HEK293 (cell line): ENCODE data around the gene FGFBP3.

Source experiments
- CTCF ChIP-seq: fragments of 450-650 bp; formaldehyde crosslinking; IDR thresholded peaks from 2 replicates; pipeline ENCODE4 v1.5.1; 2016; ENCODE audit warnings: missing biosample characterization, missing genetic modification characterization
- SALL2 ChIP-seq: fragments of 450-650 bp; formaldehyde crosslinking; IDR thresholded peaks from 2 replicates; pipeline ENCODE4 v1.5.0; 2017; ENCODE audit warnings: missing biosample characterization, mild to moderate bottlenecking, missing genetic modification characterization, borderline replicate concordance
- SETDB1 ChIP-seq: IDR thresholded peaks from one replicate; pipeline ENCODE4 v1.6.1; 2017; ENCODE audit warnings: mild to moderate bottlenecking, low read length, moderate library complexity, mixed read lengths; ENCODE audit not compliant: insufficient read length
- TCF7L2 ChIP-seq: IDR thresholded peaks from 2 replicates; pipeline ENCODE4 v1.6.1; 2011; ENCODE audit warnings: low read depth, mild to moderate bottlenecking, inconsistent platforms, low read length, moderate library complexity, borderline replicate concordance
- ZFP69B ChIP-seq: fragments of 450-650 bp; formaldehyde crosslinking; IDR thresholded peaks from 2 replicates; pipeline ENCODE4 v1.5.1; 2016; ENCODE audit warnings: missing biosample characterization, missing genetic modification characterization
- ZNF146 ChIP-seq: fragments of 450-650 bp; formaldehyde crosslinking; IDR thresholded peaks from 2 replicates; pipeline ENCODE4 v1.5.1; 2016; ENCODE audit warnings: missing biosample characterization, missing genetic modification characterization
- ZNF510 ChIP-seq: fragments of 450-650 bp; formaldehyde crosslinking; IDR thresholded peaks from 2 replicates; pipeline ENCODE4 v1.5.1; 2018; ENCODE audit warnings: mild to moderate bottlenecking, missing genetic modification characterization, missing biosample characterization; ENCODE audit not compliant: insufficient replicate concordance
- ZNF600 ChIP-seq: fragments of 450-650 bp; formaldehyde crosslinking; IDR thresholded peaks from 2 replicates; pipeline ENCODE4 v1.5.1; 2016; ENCODE audit warnings: missing biosample characterization, missing genetic modification characterization
- ZNF670 ChIP-seq: fragments of 450-650 bp; formaldehyde crosslinking; IDR thresholded peaks from 2 replicates; pipeline ENCODE4 v1.5.1; 2016; ENCODE audit warnings: missing biosample characterization, missing genetic modification characterization, low read depth
- ZSCAN16 ChIP-seq: fragments of 450-650 bp; formaldehyde crosslinking; IDR thresholded peaks from 2 replicates; pipeline ENCODE4 v1.5.1; 2016; ENCODE audit warnings: missing biosample characterization, missing genetic modification characterization
- TF ChIP-seq, protein P1 (sequence below): fragments of 450-650 bp; formaldehyde crosslinking; IDR thresholded peaks from 2 replicates; pipeline ENCODE4; 2016; ENCODE audit warnings: missing biosample characterization, missing genetic modification characterization
- TF ChIP-seq, protein P2 (sequence below): fragments of 450-650 bp; formaldehyde crosslinking; IDR thresholded peaks from 2 replicates; pipeline ENCODE4 v1.5.1; 2017; ENCODE audit warnings: missing biosample characterization, missing genetic modification characterization

GRCh38 chr10:91907914-91908336, 1.4 kb downstream of the FGFBP3 start:
- no peak for TF ChIP-seq ZNF670 (tag by site-specific recombination)
- TF ChIP-seq ZNF146 (tag by site-specific recombination) = no peak
- no peak for TF ChIP-seq ZNF510 (tag by site-specific recombination)
- TF ChIP-seq, protein P1, sequence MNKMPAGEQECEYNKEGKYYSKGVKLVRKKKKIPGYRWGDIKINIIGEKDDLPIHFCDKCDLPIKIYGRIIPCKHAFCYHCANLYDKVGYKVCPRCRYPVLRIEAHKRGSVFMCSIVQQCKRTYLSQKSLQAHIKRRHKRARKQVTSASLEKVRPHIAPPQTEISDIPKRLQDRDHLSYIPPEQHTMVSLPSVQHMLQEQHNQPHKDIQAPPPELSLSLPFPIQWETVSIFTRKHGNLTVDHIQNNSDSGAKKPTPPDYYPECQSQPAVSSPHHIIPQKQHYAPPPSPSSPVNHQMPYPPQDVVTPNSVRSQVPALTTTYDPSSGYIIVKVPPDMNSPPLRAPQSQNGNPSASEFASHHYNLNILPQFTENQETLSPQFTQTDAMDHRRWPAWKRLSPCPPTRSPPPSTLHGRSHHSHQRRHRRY = no peak
- TF ChIP-seq SALL2 (tag by site-specific recombination) = no peak
- no peak for TF ChIP-seq CTCF (tag by site-specific recombination)
- TF ChIP-seq TCF7L2 = no peak
- TF ChIP-seq ZSCAN16 (tag by site-specific recombination) = no peak
- TF ChIP-seq, protein P2, sequence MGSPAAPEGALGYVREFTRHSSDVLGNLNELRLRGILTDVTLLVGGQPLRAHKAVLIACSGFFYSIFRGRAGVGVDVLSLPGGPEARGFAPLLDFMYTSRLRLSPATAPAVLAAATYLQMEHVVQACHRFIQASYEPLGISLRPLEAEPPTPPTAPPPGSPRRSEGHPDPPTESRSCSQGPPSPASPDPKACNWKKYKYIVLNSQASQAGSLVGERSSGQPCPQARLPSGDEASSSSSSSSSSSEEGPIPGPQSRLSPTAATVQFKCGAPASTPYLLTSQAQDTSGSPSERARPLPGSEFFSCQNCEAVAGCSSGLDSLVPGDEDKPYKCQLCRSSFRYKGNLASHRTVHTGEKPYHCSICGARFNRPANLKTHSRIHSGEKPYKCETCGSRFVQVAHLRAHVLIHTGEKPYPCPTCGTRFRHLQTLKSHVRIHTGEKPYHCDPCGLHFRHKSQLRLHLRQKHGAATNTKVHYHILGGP = no peak
- no peak for TF ChIP-seq SETDB1
- no peak for TF ChIP-seq ZNF600 (tag by site-specific recombination)
- TF ChIP-seq ZFP69B (tag by site-specific recombination) = no peak
